NB4 (cell line): ENCODE measurements around the gene PSMB1.

Source experiments
- CTCF ChIP-seq: IDR thresholded peaks from one replicate; pipeline ENCODE4 v1.5.1; 2012; ENCODE audit warnings: low read depth, low read length
- MYC ChIP-seq: IDR thresholded peaks from 2 replicates; pipeline ENCODE4 v1.6.1; 2011; ENCODE audit warnings: low read depth, low read length
- POLR2A ChIP-seq: IDR thresholded peaks from 2 replicates; pipeline ENCODE4 v1.6.1; 2011; ENCODE audit warnings: mild to moderate bottlenecking; ENCODE audit not compliant: insufficient read length; ENCODE audit errors: extremely low read depth

- TF ChIP-seq CTCF (peak; percentile 2), POLR2A (no peak), MYC (no peak)
Observed at GRCh38 chr6:170583756-170584180, 30.7 kb upstream of the PSMB1 start.
